Activated T-cell treated with anti-CD3 and anti-CD28 coated beads, Interleukin-2, amount 50 U/mL, for 24 hours (primary cell): ENCODE measurements around the gene MYH9.
"Not testable (repeated sequence)": the region's sequence is repeated elsewhere in the genome, so short reads cannot be mapped to it uniquely, and the experiment has no call there.

Experiments
- DNase-seq: peaks from one replicate; pipeline ENCODE4 v3.0.0-alpha.2; 2020
- H3K27ac Mint-ChIP-seq: 2 replicates; pipeline ENCODE4 v1.8.0; 2020; ENCODE audit warnings: mild to moderate bottlenecking, mixed read lengths
- H3K27me3 Mint-ChIP-seq: 2 replicates; pipeline ENCODE4 v1.8.0; 2020; ENCODE audit warnings: mixed read lengths
- H3K36me3 Mint-ChIP-seq: 2 replicates; pipeline ENCODE4 v1.8.0; 2020; ENCODE audit warnings: low read depth, mixed read lengths
- H3K4me1 Mint-ChIP-seq: 2 replicates; pipeline ENCODE4 v1.8.0; 2020; ENCODE audit warnings: low read depth, mixed read lengths
- H3K4me3 Mint-ChIP-seq: 2 replicates; pipeline ENCODE4 v1.8.0; 2020; ENCODE audit warnings: mild to moderate bottlenecking, moderate library complexity, mixed read lengths
- H3K9me3 Mint-ChIP-seq: 2 replicates; pipeline ENCODE4 v1.8.0; 2020; ENCODE audit warnings: mixed read lengths

MYH9 gene

DNA sequence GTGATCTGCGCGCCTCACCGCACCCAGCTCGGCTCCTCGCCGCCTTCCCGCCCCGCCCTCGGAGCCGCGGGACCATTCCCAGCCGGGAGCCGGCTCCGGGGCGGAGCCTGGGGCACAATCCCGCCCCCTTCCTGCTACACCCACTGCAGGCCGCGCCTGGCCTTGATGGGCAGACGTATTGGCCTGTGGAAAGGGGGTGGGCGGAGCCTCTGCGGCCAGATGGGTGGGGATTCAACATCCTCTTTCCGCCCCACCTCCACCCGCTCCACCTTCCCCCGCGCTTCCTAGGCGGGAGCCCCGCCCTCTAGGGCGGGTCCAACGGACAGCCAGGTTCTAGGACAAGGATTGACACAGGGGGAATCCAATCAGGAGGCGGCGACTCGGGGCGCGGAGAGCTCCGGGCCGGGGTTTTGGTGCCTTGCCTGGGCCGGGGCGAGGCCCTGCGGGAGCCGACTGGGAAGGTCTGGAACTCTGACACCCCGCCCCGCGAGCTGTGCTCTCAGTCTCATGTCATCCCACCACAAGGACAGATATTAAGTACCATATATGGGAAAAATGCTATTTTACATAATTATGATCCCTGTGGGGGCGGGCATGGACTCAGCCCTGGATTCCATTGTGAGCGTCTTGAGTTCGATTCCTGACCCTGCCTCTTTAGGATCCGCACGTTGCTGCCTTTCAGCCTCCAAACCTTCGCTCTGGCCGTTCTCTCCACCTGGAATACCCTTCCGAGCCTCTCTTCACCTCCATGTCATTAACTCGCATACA lies at the start of gene MYH9:
Gene MYH9 (minus strand): TSS at position 9 of the 768 bp plus-strand sequence. CDS start 38,731 bp downstream, outside the sequence.
- Mint-ChIP-seq H3K4me1 (peaks cover 34% of the 10 kb centered on the region), H3K9me3 (no peaks in the 10 kb centered on the region), H3K27ac (peak within 1 kb of the TSS; percentile 97), H3K4me3 (peak within 1 kb of the TSS; percentile 89), H3K27me3 (no peaks in the 10 kb centered on the region), H3K36me3 (peaks cover 38% of the 10 kb centered on the region)
- peak; percentile 99 for DNase-seq

- Mint-ChIP-seq H3K27me3 (no peaks in the 10 kb centered on the region), H3K4me3 (peak overlapping the region; percentile 30), H3K36me3 (no peaks in the 10 kb centered on the region), H3K9me3 (no peaks in the 10 kb centered on the region), H3K27ac (peak overlapping the region; percentile 86), H3K4me1 (peaks cover 52% of the 10 kb centered on the region)
- DNase-seq: peak; percentile 70
These were observed 48.0 kb upstream of the MYH9 start for GRCh38 chr22:36435516-36436415.

GRCh38 chr22:36433318-36434231 lies 45.8 kb upstream of the MYH9 start:
- peak overlapping the region; percentile 63 for H3K27ac Mint-ChIP-seq
- no peaks in the 10 kb centered on the region for H3K27me3 Mint-ChIP-seq
- H3K4me1 Mint-ChIP-seq: peaks cover 31% of the 10 kb centered on the region
- DNase-seq: no peak
- H3K4me3 Mint-ChIP-seq: no peak overlapping the region
- no peaks in the 10 kb centered on the region for H3K9me3 Mint-ChIP-seq
- no peaks in the 10 kb centered on the region for H3K36me3 Mint-ChIP-seq

- H3K27me3 Mint-ChIP-seq: no peaks in the 10 kb centered on the region
- DNase-seq: no peak
- no peaks in the 10 kb centered on the region for H3K36me3 Mint-ChIP-seq
- no peak overlapping the region for H3K4me3 Mint-ChIP-seq
- peaks cover 30% of the 10 kb centered on the region for H3K4me1 Mint-ChIP-seq
- no peaks in the 10 kb centered on the region for H3K9me3 Mint-ChIP-seq
- no peak overlapping the region for H3K27ac Mint-ChIP-seq
These were observed 45.0 kb upstream of the MYH9 start for GRCh38 chr22:36432592-36433317.

DNA sequence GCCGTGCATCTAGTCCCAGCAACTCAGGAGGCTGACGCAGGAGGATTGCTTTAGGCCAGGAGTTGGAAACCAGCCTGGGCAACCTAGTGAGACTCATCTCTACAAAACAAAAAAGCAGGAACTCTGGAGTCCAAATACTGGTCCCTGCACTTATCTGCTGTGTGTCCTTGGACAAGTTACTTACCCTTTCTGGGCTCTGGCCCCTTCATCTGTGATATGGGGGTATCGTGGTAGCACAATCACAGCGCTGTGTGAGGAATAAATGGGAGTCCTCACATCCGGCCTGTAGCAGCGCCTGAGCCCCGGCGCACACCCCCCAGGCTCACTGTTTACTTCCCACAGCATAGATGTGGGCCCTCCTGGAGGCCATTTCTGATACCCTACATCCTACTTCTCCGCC lies 44.2 kb upstream of the MYH9 start:
- H3K27me3 Mint-ChIP-seq: no peaks in the 10 kb centered on the region
- no peaks in the 10 kb centered on the region for H3K9me3 Mint-ChIP-seq
- no peak overlapping the region for H3K27ac Mint-ChIP-seq
- no peaks in the 10 kb centered on the region for H3K36me3 Mint-ChIP-seq
- peaks cover 33% of the 10 kb centered on the region for H3K4me1 Mint-ChIP-seq
- H3K4me3 Mint-ChIP-seq: no peak overlapping the region
- no peak for DNase-seq

GRCh38 chr22:36430863-36431262 lies 43.1 kb upstream of the MYH9 start:
- Mint-ChIP-seq H3K36me3 (no peaks in the 10 kb centered on the region), H3K4me3 (no peak overlapping the region), H3K27ac (no peak overlapping the region), H3K4me1 (peaks cover 30% of the 10 kb centered on the region), H3K9me3 (no peaks in the 10 kb centered on the region), H3K27me3 (no peaks in the 10 kb centered on the region)
- no peak for DNase-seq

GRCh38 chr22:36427952-36428351 lies 40.2 kb upstream of the MYH9 start:
- H3K27ac Mint-ChIP-seq, H3K9me3 Mint-ChIP-seq, H3K36me3 Mint-ChIP-seq, H3K4me3 Mint-ChIP-seq, DNase-seq, H3K27me3 Mint-ChIP-seq: not testable (repeated sequence)
- H3K4me1 Mint-ChIP-seq: peaks cover 28% of the 10 kb centered on the region

GRCh38 chr22:36425977-36426523 lies 38.3 kb upstream of the MYH9 start:
- Mint-ChIP-seq H3K4me1 (peaks cover 28% of the 10 kb centered on the region), H3K4me3 (peak overlapping the region; percentile 1), H3K27ac (peak overlapping the region; percentile 75), H3K27me3 (no peaks in the 10 kb centered on the region), H3K9me3 (no peaks in the 10 kb centered on the region), H3K36me3 (no peaks in the 10 kb centered on the region)
- DNase-seq: no peak

DNA sequence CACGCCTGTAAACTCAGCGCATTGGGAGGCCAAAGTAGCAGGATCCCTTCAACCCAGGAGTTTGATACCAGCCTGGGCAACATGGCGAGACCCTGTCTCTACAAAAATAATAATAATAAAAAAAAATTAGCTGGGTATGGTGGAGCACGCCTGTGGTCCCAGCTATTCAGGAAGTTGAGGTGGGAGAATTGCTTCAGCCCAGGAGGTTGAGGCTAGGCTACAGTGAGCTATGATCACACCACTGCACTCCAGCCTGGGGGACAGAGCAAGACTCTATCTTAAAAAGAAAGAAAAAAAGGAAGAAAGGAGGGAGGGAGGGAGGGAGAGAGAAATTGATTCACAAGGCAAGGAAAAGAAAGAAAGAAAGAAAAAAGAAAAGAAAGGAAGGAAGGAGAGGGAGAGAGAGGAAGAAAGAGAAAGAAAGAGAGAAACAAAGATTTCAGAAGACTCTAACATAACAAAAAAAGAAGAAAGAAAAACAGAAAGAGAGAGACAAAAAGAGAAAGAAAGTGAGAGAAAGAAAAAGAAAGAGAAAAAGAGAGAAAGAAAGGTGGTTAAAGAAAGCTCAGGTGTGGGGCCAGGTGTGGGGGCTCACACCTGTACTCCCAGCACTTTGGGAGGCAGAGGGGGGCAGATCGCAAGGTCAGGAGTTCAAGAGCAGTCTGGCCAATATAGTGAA lies 37.3 kb upstream of the MYH9 start:
- H3K9me3 Mint-ChIP-seq: no peaks in the 10 kb centered on the region
- no peak for DNase-seq
- H3K4me3 Mint-ChIP-seq: no peak overlapping the region
- H3K27me3 Mint-ChIP-seq: no peaks in the 10 kb centered on the region
- peaks cover 28% of the 10 kb centered on the region for H3K4me1 Mint-ChIP-seq
- peak overlapping the region; percentile 42 for H3K27ac Mint-ChIP-seq
- H3K36me3 Mint-ChIP-seq: no peaks in the 10 kb centered on the region

DNA sequence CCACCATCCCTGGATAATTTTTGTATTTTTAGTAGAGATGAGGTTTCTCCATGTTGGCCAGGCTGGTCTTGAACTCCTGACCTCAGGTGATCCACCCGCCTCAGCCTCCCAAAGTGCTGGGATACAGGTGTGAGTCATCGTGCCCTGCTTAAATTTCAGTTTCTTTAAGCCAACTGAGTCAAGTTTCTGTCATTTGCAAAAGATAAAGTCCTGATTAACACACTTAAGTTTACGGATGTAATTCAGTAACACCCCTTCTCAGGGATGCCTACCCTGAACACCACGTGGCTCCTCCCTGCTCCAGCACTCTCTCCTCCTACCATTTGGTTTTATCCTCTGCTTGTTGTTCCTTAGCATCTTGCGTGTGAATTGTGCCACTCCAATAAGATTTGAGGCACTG lies 36.7 kb upstream of the MYH9 start:
- H3K27me3 Mint-ChIP-seq, DNase-seq, H3K36me3 Mint-ChIP-seq, H3K9me3 Mint-ChIP-seq, H3K4me3 Mint-ChIP-seq: not testable (repeated sequence)
- H3K27ac Mint-ChIP-seq: peak overlapping the region; percentile 41
- H3K4me1 Mint-ChIP-seq: peaks cover 30% of the 10 kb centered on the region

DNA sequence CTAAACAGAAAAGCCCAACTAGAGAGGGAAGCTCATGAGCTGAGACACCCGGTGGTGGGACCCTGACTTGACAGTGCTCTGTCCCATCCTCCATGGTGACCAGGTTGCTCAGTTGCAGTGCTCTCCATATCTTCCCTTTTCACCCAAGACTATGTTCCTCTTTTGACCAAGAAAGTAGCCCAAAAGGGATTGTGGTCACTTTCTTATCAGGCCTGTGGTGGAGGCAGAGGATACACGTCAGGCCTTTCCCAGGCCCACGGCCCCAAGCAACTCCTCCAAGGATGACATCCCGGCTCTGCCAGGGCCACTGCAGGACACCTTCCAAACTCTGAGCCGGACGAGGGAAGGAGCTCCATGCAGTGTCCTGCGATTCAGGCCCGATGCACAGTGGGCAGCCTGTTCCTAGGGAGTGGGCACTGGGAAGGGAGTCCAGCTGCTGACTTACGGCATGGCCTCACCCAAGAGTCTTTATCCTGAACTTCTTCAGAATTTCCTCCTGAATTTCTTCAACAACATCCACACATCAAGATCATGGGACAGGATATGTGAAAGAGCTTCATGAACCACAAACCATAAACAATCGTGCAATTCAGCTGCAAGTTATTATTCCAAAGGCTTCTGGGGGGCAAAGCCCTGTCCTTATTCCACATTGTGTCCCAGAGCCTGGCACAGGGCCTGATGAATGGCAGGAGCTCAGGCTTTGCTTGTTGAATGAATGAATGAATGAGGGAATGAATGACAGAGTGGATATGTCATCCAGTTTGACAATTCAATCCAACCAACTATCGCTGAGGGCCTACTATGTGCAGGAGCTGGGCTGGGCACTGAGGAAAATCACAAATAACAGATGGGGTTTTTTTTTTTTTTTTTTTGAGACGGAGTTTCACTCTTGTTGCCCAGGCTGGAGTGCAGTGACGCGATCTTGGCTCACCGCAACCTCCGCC lies 36.0 kb upstream of the MYH9 start:
- no peaks in the 10 kb centered on the region for H3K36me3 Mint-ChIP-seq
- peaks cover 37% of the 10 kb centered on the region for H3K4me1 Mint-ChIP-seq
- H3K27ac Mint-ChIP-seq: no peak overlapping the region
- no peaks in the 10 kb centered on the region for H3K9me3 Mint-ChIP-seq
- no peaks in the 10 kb centered on the region for H3K27me3 Mint-ChIP-seq
- H3K4me3 Mint-ChIP-seq: no peak overlapping the region
- no peak for DNase-seq

DNA sequence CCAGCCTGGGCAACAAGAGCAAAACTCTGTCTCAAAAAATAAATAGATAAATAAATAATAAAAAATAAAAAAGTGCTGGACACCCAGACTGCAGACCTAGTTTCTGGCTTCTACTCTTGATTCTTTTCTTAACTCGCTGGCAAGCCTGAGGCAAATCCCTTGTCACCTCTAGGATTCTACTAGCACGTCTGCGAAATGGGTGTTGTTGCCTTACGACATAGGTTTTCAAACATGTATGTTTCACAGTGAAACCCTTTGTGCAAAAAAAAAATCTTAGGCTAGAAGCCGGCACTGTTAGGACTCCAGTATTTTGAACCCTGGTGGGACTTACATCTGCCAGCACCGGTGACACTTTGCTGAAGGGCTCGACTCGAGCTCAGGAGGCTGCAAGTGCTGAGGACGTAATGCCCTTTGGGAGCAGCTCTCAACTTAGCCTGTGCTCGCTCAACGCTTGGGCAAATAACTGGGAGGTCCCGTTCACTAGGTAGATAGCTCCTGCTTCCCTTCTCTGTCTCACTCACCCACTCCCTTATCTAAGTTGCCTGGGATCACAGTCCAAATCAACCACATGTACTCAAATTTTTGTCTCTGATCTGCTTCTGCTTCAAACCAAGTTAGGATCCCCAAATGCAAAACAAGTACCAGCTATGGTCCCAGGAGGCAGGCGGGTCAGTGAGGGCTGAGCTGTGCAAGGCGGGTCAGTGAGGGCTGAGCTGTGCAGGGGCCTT lies 34.7 kb upstream of the MYH9 start:
- Mint-ChIP-seq H3K9me3 (no peaks in the 10 kb centered on the region), H3K27ac (no peak overlapping the region), H3K4me3 (no peak overlapping the region), H3K4me1 (peaks cover 37% of the 10 kb centered on the region), H3K36me3 (no peaks in the 10 kb centered on the region), H3K27me3 (no peaks in the 10 kb centered on the region)
- no peak for DNase-seq
